Renal pelvis (tissue), 12 donors: ENCODE results near the gene JMJD7. TPM values are rescaled to one million over a fixed set of nuclear protein-coding genes. Genes with fewer than 3 reads are reported as not detected.

ENCODE experiments used
- DNase-seq: peaks from one replicate; pipeline ENCODE4 v3.0.0-alpha.2; 2013
- long read RNA-seq, 16 experiments: transcript quantifications; one replicate each; lab custom pipeline, GENCODE V29; 2026
- polyA plus RNA-seq, 3 donors: library from polyadenylated mRNA; unstranded; fragments of 120-200 nt; gene quantifications; one replicate each; pipeline ENCODE4 v1.2.1, GENCODE V29; 2013; ENCODE audit not compliant: insufficient read length in 3 of 3

JMJD7 gene
- 10 to 100 TPM in 2 of 3 donors, 1 to 10 TPM in 1; 10.0 to 15.3 (median 15.2) TPM for polyA plus RNA-seq
- long read RNA-seq, donor 1, partial matches to known transcripts: 0 of 1 reads
- long read RNA-seq, donor 1, other reads (novel, unspliced or antisense): 0 of 1 reads
- long read RNA-seq, donor 2, partial matches to known transcripts: 0 of 3 reads
- long read RNA-seq, donor 2, other reads (novel, unspliced or antisense): 0 of 3 reads
- long read RNA-seq, donor 3, partial matches to known transcripts: 0 of 5 reads
- long read RNA-seq, donor 3, other reads (novel, unspliced or antisense): 0 of 5 reads
- long read RNA-seq, donor 4, partial matches to known transcripts: 0 of 3 reads
- long read RNA-seq, donor 4, other reads (novel, unspliced or antisense): 0 of 3 reads
- long read RNA-seq, donor 5, partial matches to known transcripts: 0 of 1 reads
- long read RNA-seq, donor 5, other reads (novel, unspliced or antisense): 0 of 1 reads
- long read RNA-seq, donor 6, partial matches to known transcripts: 0 of 7 reads
- long read RNA-seq, donor 6, other reads (novel, unspliced or antisense): 0 of 7 reads
- long read RNA-seq, donor 7, partial matches to known transcripts: 0 of 4 reads
- long read RNA-seq, donor 7, other reads (novel, unspliced or antisense): 0 of 4 reads
- long read RNA-seq, donor 8, partial matches to known transcripts: 0 of 2 reads
- long read RNA-seq, donor 8, other reads (novel, unspliced or antisense): 0 of 2 reads
- long read RNA-seq, donor 9, partial matches to known transcripts: 0 of 5 reads
- long read RNA-seq, donor 9, other reads (novel, unspliced or antisense): 0 of 5 reads
- long read RNA-seq, donor 10, partial matches to known transcripts: 0 of 5 reads
- long read RNA-seq, donor 10, other reads (novel, unspliced or antisense): 0 of 5 reads
- long read RNA-seq, donor 11, partial matches to known transcripts: 0 of 2 reads
- long read RNA-seq, donor 11, other reads (novel, unspliced or antisense): 0 of 2 reads
- long read RNA-seq, donor 12, partial matches to known transcripts: 6 of 13 reads
- long read RNA-seq, donor 12, other reads (novel, unspliced or antisense): 0 of 13 reads
- long read RNA-seq, donor 13, partial matches to known transcripts: 0 of 3 reads
- long read RNA-seq, donor 13, other reads (novel, unspliced or antisense): 0 of 3 reads
- long read RNA-seq, donor 14: 0 reads
- long read RNA-seq, donor 15: 0 reads
- long read RNA-seq, donor 16, transcript JMJD7-201 (8 exons, 1,416 nt): major isoform, 6 of 8 reads
- long read RNA-seq, donor 16, partial matches to known transcripts: 0 of 8 reads
- long read RNA-seq, donor 16, other reads (novel, unspliced or antisense): 0 of 8 reads

DNA sequence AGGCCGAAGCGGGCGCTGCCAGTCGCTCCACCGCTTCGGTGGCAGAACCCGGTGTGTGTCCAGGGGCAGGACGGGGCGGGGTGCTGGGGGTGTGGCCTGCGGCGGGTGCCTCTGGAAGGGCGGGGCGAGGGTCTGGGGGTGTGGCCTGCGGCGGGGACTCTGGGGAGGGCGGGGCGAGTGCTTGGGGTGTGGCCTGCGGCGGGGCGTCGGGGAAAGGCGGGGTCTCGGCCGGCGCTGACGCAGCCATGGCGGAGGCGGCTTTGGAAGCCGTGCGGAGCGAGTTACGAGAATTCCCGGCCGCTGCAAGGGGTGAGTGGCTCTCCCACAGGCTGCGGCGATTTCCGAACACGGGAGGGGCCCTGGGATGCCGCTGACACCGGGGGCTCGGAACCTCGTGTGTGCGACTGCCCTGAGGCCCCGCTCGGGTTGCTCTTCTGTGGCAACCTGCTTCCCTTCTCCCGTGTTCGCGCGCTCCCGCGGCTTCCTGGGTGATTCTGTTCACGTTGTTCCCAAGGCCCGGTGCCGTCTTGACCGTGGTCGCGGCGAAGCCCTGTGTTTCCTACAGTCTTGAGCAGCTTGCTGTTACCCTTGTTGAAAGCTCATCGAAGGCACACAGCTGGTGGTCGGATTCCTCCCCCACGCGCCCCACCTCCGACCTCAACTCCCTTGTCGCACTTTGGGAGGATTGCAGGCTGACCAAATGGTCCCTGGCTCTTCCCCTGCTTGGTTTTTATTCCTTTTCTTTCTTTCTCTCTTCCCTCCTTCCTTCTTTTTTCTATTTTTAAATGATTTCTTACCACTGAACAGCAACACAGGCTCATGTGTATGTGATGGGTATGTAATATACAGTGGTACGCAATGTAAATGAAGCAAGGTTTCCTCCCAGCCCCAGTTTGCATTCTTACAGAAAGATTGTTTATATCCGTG, at the start of gene JMJD7:
Gene JMJD7 (plus strand): TSS at position 213 of the 927 bp plus-strand sequence. CDS start 33 bp downstream, at position 246.
- DNase-seq: peak; percentile 87

DNA sequence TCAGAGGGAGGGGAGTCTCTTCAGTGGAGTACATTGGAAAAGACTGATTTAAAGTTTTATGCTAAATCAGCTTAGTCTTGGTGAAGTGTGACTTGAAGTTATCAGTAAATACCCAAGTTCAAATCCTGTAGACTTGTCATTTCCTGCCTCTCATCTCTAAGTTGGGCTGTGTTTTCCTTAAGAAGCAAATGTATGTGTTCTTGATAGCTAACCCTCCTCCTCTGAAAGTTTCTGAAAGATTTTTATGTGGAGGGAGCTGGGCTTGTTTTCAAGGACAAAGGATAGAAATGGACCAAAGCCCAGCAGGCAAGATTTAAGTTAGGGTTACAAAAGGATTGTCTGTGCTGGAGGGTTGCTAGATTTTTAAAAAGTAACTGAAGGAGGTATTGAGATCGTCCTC, 49.4 kb upstream of the JMJD7 start:
- DNase-seq: no peak

DNA sequence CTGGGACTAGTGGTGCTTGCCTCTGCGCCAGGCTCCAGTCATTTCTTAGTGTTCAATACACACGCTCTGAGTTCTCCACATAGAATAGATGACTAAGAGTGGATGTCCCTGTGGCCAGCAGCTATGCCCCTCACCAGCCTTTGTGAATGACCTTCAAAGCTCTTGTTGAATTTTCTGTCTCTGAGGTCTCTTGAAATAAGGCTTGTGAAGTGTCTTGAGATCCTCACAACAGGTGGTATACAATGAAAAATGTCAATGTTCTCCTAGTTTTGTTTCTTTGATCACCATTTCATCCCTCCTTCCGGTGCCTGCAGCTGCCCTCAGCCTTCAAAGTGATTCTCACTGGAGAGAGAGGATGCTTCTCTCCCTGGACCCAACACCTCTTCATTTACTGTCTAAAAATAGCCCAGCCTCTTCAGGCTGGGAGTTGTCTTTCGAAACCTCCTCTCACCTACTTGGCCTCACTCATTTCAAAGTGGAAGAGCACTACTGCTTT, 48.2 kb upstream of the JMJD7 start:
- no peak for DNase-seq

DNA sequence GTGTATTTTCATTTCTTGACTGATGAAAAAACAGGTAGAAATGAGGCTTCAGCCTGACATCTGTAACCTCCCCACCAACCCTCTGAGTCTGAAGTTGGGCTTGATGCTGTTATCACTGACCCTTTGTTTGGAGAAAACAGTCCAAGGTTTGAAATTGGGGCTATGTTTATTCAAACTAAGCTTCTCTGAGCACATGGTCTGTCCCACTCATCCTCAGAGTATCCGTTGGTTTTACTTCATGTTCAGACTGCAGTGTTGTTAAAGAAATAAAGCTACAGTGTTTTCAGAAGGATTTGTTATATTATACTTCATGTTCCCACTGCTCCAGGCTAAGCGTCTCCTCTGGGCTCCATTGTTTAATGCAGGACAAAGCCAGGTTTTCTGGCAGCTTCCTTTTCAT, 47.6 kb upstream of the JMJD7 start:
- DNase-seq: no peak

DNA sequence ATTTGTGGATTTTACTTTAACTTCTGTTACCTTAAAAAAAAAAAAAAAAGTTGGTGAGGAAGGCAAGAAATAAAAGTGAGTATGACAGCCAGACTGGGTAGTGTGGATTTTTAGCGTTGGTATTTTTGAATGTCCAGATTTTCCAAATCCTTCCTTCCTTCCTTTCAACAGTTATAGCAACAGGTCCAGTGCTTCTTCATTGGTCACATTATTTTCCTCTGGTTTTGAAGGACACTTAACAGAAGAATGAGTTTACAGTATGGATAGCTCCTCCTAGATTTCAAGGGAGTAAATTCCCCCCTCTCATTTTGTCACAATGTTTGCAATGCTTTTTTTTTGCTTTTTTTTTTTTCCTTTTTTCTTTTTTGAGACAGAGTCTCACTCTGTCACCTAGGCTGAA, 47.2 kb upstream of the JMJD7 start:
- no peak for DNase-seq

DNA sequence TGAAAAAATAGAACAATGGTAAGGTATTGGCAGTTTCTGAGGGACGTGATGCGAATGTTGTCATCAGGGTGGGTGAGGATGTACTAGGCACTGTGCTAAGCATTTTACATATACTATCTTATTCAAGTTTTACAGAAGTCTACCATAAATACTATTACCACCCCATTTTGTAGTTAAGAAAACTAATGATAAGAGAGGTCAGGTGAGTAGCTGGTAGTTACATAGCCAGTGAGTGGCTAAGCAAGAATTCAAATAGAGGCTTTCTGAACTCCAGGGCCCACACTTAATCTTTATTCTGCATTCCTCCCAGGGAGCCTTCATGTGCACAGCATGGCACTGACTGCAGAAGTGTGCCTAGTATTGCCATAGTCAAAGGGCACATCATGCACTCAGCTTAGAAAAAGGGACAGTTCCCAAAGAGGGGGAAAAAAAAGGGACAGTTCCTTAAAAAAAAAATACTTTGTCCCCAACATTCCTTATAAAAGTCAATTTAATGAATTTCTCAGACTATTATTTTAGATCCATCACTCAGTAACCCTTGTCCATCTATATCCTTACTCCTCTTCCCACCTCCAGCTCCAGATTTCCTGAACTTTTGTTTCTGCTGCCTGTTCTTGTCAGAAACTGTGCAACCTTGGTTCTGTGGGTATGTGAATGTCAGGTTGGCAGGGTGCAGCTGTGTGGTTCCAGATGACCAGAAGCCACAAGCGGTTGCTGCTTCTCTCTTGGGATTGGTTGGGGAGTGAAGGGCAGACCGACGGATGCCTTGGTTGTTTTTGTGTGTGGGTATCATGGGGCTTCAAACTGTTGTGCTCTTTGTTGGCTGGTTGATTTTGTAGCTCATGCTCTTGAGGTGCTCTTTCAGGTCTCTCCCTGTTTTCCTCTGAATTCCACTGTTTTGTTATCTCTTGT, 45.3 kb upstream of the JMJD7 start:
- DNase-seq: no peak

DNA sequence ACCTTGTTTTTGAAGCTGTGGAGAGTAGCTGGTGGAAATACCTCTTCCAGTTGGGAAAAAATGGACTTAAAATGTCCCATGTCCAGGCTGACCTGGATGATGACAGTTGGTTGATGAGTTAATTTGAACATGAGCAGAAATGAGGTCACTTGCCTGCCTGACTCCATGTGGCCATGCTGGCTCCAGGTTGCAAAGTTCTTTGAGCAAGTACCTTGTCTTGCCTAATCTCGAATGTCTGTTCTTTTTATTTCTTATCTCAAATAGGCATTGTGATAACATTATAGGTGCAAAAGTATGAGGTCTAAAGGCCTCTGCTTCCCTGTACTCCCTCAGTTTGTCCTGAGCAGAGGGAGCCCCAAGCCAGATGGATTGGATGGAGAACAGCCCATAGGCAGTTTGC, 44.6 kb upstream of the JMJD7 start:
- no peak for DNase-seq

DNA sequence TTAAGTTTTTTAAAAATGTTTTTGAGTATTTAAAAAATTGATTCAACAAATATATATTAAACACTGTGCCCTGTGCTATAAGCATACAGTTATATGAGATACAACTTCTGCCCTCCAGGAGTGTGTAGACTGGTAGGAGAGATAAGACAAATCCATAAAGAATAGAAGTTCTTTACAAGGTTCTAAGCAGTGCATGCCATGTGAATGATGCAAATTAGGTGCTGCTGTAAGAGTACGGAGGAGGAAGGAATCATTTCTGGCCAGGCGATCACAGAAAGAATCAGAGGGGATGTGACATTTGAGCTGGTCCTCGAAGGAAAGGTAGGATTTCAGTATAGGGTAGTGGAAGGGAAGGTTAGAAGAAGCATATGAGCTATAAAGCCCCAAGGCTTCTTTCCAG, 39.6 kb upstream of the JMJD7 start:
- no peak for DNase-seq

DNA sequence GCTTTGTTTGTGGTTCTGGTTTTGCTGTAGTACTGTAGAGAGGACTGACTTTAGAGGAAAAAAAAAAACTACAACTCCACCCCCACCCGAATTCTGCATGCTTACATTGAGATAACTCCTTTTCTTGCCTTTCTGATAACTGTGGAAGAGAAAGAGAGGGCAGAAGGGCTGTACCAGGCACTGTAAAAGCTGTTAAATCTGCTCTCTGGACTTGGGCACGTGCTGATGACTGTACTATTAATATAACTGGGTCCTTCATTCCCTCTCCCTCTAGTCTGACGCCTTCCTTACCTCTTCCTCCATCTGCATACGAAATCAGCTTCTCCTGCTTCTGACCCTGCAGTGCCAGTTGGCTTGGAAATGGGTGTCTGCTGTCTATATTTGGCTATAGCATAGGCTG, 38.7 kb upstream of the JMJD7 start:
- no peak for DNase-seq

DNA sequence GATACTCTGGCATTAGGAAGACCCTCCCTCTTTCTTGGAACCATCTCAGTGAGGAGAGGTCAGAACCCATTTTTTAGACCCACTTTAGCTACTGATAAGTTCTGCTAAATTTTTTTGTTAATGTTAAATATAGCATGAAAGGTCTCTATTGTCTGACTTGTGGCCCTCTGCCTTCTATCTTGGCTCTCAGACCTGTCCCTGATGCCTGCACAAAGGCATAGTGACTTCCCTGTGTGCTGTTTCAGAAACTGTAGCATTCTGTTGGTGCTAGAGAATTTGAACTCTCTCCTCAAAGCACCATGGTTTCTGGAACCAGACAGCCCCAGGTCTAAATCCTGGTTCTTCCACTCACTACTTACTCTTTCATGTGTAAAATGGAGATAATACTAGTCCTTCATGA, 38.2 kb upstream of the JMJD7 start:
- DNase-seq: no peak

DNA sequence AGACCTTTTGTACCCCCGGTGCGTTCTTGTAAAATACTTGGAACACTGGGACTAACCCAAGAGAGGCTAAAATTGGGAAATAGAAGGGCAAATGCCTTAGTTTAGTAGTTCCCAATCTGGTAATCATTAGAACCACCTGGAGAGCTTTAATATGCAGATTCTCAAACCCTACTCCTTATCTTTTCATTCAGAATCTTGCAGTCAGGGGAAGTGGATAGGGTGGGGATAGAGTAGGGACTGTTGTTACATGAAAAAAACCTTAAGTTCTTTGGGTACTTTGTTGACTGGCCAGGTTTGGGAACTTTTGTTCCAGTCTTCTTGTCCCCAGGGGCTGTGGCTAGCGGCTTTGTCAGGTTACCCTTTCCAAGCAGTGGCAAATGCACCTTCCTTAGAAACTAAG, 37.7 kb upstream of the JMJD7 start:
- DNase-seq: no peak

DNA sequence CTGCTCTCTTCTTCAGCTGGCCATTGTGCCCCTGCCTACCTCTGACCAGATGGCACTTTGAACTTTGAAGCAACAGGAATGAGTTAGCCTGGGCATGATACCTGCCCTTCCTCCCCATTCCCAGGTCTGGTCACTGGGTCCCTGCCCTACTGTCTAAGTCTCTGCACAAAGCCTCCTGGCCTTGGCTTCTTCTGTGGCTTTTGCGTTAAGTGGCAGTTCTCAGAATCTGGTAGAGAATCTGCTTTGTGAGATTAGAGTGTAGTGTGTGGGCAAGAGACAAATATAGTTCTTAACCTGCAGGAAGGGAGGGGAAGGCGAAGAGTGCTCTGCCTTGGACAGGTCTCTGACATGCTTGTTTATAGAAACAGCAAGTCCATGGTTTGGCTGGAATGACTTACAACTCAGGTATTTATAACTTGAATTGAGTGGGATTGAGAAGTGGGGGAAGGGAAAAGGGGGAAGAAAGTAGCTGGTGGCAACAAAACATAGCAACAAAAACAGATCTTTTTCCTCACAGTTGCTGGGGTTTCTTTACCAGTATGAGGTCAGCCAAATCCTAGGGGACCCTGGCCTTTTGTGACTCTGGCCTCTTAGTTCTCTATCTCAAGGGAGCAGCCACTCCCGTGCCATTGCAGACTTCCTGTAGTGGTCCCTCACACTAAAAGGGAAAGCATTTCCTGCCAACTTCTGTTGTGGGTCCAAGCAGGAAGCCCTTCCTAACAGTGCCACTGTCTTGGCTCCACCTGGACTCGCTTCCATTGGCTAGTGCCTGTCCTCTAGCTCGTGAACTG, 36.9 kb upstream of the JMJD7 start:
- DNase-seq: no peak

DNA sequence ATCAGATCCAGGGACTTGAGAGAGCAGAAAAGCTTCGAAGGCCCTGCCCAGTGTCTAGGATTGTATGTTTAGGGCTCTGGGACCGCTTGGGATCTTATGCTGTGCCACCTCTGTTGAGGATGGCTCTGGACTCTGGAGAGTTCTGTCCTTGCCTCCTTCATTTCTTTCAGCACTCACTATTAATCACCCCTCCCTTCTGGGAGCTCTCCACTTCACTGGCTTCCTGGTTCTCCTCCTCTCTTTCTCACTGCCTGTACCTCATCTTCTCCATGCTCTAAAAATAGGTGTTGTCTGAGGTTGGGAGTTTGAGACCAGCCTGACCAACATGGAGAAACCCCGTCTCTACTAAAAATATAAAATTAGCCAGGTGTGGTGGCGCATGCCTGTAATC, 36.4 kb upstream of the JMJD7 start:
- no peak for DNase-seq

DNA sequence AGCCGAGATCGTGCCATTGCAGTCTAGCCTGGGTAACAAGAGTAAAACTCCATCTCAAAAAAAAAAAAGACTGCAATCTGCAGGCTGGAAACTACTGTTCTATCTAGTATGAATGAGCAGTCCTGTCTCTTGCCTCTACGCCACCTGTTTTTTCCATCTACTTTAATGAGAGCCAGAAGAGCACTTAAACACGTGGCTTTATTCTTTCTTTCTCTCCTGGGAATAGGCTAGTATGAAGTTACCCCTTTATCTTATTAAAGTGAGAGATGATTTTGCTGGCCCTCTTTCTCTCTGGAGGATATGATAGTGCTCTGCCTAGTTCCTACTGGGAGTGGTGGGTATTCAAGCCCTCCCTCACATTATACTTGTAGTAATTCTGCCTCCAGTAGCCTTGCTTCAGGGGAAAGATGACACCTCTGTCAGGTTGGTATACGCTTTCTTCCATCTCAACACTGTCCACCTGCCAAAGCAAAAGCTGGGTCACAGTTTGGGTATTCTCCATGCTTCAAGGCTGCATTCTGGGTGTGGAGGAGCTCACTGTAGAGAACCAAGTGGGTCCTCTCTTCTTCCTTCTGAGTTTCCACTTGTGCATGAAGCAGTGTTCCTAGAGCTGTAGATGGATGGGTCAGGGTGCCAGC, 35.8 kb upstream of the JMJD7 start:
- no peak for DNase-seq

DNA sequence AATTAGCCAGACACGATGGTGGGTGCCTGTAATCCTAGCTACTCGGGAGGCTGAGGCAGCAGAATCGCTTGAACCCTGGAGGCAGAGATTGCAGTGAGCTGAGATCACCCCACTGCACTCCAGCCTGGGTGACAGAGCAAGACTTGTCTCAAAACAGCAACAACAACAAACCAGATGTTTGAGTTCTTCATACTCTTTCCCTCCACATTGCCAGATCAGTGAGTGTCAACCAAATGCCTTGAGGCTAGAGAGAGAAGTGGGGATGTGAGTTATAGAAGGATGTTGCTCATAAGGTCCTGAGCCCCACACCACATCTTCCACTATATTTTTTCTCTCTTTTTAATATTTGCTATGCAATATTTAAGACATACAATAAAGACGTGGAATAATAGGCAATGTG, 33.8 kb upstream of the JMJD7 start:
- no peak for DNase-seq

DNA sequence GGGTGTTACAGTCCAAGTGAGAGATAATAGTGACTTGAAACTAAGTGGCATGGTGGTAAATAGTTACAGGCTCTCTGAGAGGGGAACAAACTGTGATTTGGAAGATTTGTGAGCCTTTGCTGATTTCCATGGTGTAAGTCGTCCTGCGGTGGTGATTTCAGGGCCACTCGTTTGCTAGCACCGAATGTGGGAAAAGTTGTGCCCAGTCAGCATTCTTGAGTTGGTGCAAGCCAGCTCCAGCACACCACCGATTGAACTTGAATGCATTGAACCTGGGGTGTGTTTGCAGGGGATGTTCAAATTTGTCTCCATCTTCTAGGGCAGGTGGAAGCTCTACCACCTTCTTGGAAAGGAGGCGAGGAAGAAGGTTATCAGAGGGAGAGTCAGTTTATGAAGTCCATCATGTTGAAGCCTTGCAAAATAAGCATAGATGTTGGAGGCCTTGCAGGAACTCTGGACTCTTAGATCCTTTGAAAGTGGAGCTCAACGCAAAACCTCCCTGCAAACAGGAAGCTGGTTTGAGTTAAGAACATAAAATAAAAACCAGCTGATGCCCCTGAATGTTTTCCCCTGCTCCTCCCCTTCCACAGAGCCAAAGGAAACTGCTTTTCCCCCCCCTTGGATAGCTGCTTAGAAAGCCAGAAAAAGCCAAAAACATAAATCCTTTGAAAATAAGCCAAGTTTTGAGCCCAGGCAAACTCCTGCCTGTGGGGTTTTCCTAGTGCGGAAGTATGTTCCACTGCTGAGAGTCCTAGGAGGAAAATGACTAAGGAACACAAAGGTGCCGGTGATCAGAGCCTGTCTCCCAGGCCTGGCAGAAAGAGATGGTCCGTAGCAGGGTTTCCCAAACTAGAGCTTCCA, 31.7 kb upstream of the JMJD7 start:
- peak; percentile 44 for DNase-seq
